Upper lobe of left lung (tissue), 6 donors: Measurements from ENCODE around the gene PRSS36. TPM values are rescaled to one million over a fixed set of nuclear protein-coding genes. Genes with fewer than 3 reads are reported as not detected.

ENCODE experiments used
- ATAC-seq, 2 donors: fragments of 200-7000 bp; cut with Tn5 transposase; one replicate each; pipeline ENCODE4 v1.9.1; 2022; ENCODE audit warnings: mild to moderate bottlenecking in 2 of 2, moderate library complexity in 2 of 2; ENCODE audit not compliant: low FRiP score in 2 of 2
- DNase-seq, 2 donors: peaks; one replicate each; pipeline ENCODE4 v3.0.0-alpha.2; 2019 to 2020
- H3K27ac ChIP-seq, 4 donors: fragments of 200-600 bp; sonication (generic); one replicate each; pipeline ENCODE4 v1.5.1; 2016 to 2019
- H3K27me3 ChIP-seq, 4 donors: fragments of 200-600 bp; sonication (generic); one replicate each; pipeline ENCODE4 v1.5.1; 2017 to 2019
- H3K36me3 ChIP-seq, 4 donors: fragments of 200-600 bp; sonication (generic); one replicate each; pipeline ENCODE4 v1.5.1; 2016 to 2019
- H3K4me1 ChIP-seq, 4 donors: fragments of 200-600 bp; sonication (generic); one replicate each; pipeline ENCODE4 v1.5.1; 2018 to 2019
- H3K4me3 ChIP-seq, 4 donors: fragments of 200-600 bp; sonication (generic); one replicate each; pipeline ENCODE4 v1.5.1; 2017 to 2019; ENCODE audit warnings: mild to moderate bottlenecking in 2 of 4, moderate library complexity in 1 of 4
- H3K9me3 ChIP-seq, 4 donors: fragments of 200-600 bp; sonication (generic); one replicate each; pipeline ENCODE4 v1.5.1; 2018 to 2019
- EP300 ChIP-seq, 4 donors: sonication (generic); formaldehyde crosslinking; IDR thresholded peaks; one replicate each; pipeline ENCODE4 v1.5.1; 2017; ENCODE audit warnings: antibody characterized with exemption in 4 of 4, control low read depth in 2 of 4
- POLR2A ChIP-seq, 4 donors: fragments of 450-650 bp; IDR thresholded peaks; one replicate each; pipeline ENCODE4 v1.5.1; 2016 to 2017; ENCODE audit warnings: antibody characterized with exemption in 4 of 4, mild to moderate bottlenecking in 2 of 4
- POLR2AphosphoS5 ChIP-seq, 2 donors: sonication (generic); formaldehyde crosslinking; IDR thresholded peaks; one replicate each; pipeline ENCODE4 v1.5.1; 2017; ENCODE audit warnings: antibody characterized with exemption in 2 of 2
- WGBS, 2 donors: methylation state at CpG; one replicate each; pipeline ENCODE4 v1.1.5; 2017 to 2018; 5-methylcytosine and 5-hydroxymethylcytosine counted together
- total RNA-seq, 6 donors: library from RNA; depleted of rRNA in 4 of 6; stranded (reverse); fragments of >200 nt in 4 of 6; gene quantifications; one replicate each; pipeline versions ENCODE4 v1.1.0 to v1.2.1, GENCODE V29; 2016 to 2021
- TF ChIP-seq, protein P1 (sequence below), 6 experiments: fragments of 450-650 bp in 4 of 6; fragments of 200-600 bp in 2 of 6; sonication (generic) in 2 of 6; IDR thresholded peaks; one replicate each; pipeline ENCODE4 v1.5.1; 2016 to 2019; ENCODE audit warnings: antibody characterized with exemption in 6 of 6
- donor health status: DM: no; HTN: no; CAD: no; lungs with moderate emphysema.
- donor health status: DM: no; HTN: yes; CAD: no; lungs with severe emphysema.

PRSS36 gene
- total RNA-seq, 6 donors from 2014 or later, result 1.4 to 61.8 (median 5.6) TPM

DNA sequence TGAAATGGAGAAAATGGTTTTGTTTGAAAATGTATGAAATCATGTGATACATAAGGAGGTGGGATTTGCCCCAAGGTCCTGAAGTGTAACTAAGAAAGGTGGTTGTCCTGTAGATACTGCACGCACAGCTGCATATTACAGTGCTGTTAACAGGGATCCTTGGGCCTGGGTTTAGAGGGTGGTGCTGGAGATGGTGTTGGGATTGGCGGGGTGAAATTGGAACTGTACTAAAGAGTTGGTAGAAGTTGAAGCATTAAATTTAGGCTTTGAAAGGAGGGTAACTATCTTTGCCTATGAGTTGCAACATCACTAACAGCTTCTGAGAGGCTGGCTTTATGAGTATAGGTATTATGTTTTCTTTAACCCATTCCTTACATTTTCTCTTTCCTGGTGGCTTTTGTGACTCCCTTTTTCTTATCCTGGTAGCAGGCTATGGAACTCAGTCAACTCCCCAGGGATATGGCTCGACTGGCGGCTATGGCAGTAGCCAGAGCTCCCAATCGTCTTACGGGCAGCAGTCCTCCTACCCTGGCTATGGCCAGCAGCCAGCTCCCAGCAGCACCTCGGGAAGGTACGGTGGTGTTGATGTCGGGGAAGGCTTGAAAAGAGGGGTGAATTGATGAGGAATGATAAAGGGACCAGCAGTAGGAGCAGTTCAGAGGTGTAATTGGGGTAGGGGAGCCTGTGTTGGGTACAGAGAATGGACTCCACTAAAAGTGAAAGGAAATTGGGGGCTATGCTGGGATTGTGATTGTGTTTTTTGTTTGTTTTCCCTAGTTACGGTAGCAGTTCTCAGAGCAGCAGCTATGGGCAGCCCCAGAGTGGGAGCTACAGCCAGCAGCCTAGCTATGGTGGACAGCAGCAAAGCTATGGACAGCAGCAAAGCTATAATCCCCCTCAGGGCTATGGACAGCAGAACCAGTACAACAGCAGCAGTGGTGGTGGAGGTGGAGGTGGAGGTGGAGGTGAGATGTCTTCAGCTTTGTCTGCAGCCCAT lies 33.9 kb upstream of the PRSS36 start:
- peaks cover 34 to 58% (median 39%) of the 10 kb centered on the region in 4 donors for H3K4me1 ChIP-seq
- 81 to 84% methylated on average over 10 of the region's 10 CpGs for WGBS, 2 donors

DNA sequence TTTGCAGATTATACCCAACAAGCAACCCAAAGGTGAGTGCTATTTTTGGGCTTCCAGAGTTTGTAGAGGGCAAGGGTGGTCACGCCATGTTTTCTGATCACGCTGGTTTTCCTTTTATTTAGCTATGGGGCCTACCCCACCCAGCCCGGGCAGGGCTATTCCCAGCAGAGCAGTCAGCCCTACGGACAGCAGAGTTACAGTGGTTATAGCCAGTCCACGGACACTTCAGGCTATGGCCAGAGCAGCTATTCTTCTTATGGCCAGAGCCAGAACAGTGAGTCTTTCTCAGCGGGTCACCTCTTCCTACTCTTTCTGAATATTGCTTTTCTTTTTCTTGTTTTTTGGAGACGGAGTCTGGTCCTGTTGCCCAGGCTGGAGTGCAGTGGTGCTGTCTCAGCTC lies 32.5 kb upstream of the PRSS36 start:
- H3K9me3 ChIP-seq, result no peaks in the 10 kb centered on the region
- ATAC-seq, result no peak
- no peak for TF ChIP-seq POLR2A (IDR thresholded peaks at IDR 0.05)
- TF ChIP-seq EP300 (IDR thresholded peaks at IDR 0.05), result no peak
- no peak for TF ChIP-seq POLR2AphosphoS5 (IDR thresholded peaks at IDR 0.05)
- TF ChIP-seq, protein P1, sequence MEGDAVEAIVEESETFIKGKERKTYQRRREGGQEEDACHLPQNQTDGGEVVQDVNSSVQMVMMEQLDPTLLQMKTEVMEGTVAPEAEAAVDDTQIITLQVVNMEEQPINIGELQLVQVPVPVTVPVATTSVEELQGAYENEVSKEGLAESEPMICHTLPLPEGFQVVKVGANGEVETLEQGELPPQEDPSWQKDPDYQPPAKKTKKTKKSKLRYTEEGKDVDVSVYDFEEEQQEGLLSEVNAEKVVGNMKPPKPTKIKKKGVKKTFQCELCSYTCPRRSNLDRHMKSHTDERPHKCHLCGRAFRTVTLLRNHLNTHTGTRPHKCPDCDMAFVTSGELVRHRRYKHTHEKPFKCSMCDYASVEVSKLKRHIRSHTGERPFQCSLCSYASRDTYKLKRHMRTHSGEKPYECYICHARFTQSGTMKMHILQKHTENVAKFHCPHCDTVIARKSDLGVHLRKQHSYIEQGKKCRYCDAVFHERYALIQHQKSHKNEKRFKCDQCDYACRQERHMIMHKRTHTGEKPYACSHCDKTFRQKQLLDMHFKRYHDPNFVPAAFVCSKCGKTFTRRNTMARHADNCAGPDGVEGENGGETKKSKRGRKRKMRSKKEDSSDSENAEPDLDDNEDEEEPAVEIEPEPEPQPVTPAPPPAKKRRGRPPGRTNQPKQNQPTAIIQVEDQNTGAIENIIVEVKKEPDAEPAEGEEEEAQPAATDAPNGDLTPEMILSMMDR (IDR thresholded peaks at IDR 0.05), result no peak
- H3K27ac ChIP-seq, result peak overlapping the region in 2 of 4 donors; percentile 19 to 98
- H3K27me3 ChIP-seq, result no peaks in the 10 kb centered on the region
- peaks cover 40 to 65% (median 42%) of the 10 kb centered on the region in 4 donors for H3K4me1 ChIP-seq
- H3K36me3 ChIP-seq, result peaks cover 34 to 54% (median 44%) of the 10 kb centered on the region in 4 donors
- WGBS, 2 donors, result 33 to 48% methylated on average over 7 of the region's 7 CpGs
- no peak for DNase-seq
- peak overlapping the region in 3 of 4 donors; percentile 71 to 94 (median 82) for H3K4me3 ChIP-seq

More for the DNA sequence above, 33.9 kb upstream of the PRSS36 start:
- ATAC-seq, result no peak
- Histone ChIP-seq H3K36me3 (peaks cover 45 to 67% (median 55%) of the 10 kb centered on the region in 4 donors), H3K4me3 (no peak overlapping the region), H3K9me3 (no peaks in the 10 kb centered on the region), H3K27me3 (no peaks in the 10 kb centered on the region), H3K27ac (no peak overlapping the region)
- no peak for DNase-seq
- TF ChIP-seq, protein P1 (IDR thresholded peaks at IDR 0.05), result no peak
- no peak for TF ChIP-seq POLR2AphosphoS5 (IDR thresholded peaks at IDR 0.05)
- TF ChIP-seq EP300 (IDR thresholded peaks at IDR 0.05), result no peak
- no peak for TF ChIP-seq POLR2A (IDR thresholded peaks at IDR 0.05)

DNA sequence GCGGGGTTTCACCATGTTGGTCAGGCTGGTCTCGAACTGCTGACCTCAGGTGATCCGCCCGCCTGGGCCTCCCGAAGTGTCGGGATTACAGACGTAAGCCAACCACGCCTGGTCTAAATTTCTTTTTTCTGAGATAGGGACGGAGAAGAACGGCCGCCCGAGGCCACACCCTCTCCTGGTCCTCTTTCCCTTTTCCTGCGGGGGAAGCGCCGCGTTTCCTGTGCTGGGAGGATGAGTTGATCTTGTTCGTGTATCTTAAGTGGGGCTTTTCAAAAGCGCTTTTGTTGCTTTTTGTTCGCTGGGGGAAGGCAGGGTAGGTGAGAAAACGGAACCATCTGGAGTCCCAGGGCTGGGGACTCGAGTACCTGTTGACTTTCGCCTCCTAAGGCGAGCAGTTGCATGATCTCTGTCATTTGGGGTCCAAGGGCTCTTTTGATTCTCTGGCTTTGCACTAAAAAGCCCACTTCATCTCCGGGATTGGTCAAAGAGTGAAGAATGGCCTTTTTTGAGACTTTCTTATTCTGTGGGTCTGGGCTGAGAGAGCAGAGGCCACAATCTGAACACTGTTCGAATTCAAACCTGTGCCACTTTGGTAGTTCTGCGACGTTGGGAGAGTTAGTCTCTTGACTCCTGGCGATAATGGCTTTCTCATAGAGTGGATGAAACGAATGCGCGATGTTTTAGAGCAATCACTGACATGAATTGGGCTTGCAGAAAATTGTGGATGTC lies 31.4 kb upstream of the PRSS36 start:
- no peaks in the 10 kb centered on the region for H3K9me3 ChIP-seq
- peaks cover 44 to 67% (median 47%) of the 10 kb centered on the region in 4 donors for H3K4me1 ChIP-seq
- peaks cover 25 to 42% (median 32%) of the 10 kb centered on the region in 4 donors for H3K36me3 ChIP-seq
- DNase-seq, result peak in 1 of 2 donors; percentile 52
- TF ChIP-seq POLR2A (IDR thresholded peaks at IDR 0.05), result no peak
- TF ChIP-seq EP300 (IDR thresholded peaks at IDR 0.05), result no peak
- TF ChIP-seq, protein P1 (IDR thresholded peaks at IDR 0.05), result no peak
- no peak for TF ChIP-seq POLR2AphosphoS5 (IDR thresholded peaks at IDR 0.05)
- ATAC-seq, result peak in 1 of 2 donors; percentile 18
- H3K27ac ChIP-seq, result peak overlapping the region; percentile 96 to 98 (median 98)
- H3K27me3 ChIP-seq, result no peaks in the 10 kb centered on the region
- 3 to 4% methylated on average over 27 to 31 of the region's 31 CpGs for WGBS, 2 donors
- peak overlapping the region; percentile 71 to 94 (median 82) for H3K4me3 ChIP-seq

DNA sequence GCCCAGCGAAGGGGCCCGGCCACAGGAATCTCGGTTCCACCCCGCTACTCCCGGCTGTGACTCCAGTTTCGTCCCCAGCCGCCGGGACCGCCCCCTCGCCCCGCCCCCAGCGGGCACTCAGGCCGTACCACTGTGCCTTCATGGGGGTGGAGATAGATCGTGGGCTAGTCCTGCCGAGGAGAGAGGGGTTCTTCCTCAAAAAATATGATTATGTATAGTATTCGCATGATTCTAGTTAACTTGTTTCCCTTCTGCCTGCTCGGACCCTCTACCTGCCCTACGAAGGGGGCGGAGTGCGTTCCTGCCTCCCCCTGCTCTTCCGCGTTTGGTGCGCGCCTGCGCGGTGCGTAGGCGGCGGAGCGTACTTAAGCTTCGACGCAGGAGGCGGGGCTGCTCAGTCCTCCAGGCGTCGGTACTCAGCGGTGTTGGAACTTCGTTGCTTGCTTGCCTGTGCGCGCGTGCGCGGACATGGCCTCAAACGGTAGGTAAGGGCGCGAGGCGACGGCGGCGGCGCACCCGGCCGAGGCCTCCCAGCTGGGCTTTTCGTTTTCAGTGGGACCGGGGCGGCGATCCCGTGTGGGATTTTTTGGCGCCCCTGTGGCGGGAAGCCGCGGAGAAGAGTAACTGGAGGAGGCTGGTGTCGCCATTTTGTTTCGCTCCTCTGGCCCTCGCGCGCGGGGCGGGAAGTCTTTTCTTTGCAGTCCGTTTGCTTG lies 30.0 kb upstream of the PRSS36 start, which contains the start of gene FUS:
Gene FUS, plus strand, starts transcription at position 393 of the 713 bp plus-strand sequence. Its CDS starts 76 bp downstream, at position 469.
- Histone ChIP-seq H3K36me3 (peaks cover 11 to 29% (median 21%) of the 10 kb centered on the region in 4 donors), H3K27me3 (no peaks in the 10 kb centered on the region), H3K4me1 (peaks cover 37 to 55% (median 44%) of the 10 kb centered on the region in 4 donors), H3K4me3 (peak within 1 kb of the TSS; percentile 71 to 94 (median 82)), H3K27ac (peak within 1 kb of the TSS; percentile 96 to 98 (median 98)), H3K9me3 (no peaks in the 10 kb centered on the region)
- ATAC-seq (peak; percentile 93 to 95), DNase-seq (peak; percentile 90 to 98)
- peak in 1 of 4 donors; percentile 97 for TF ChIP-seq EP300 (IDR thresholded peaks at IDR 0.05)
- TF ChIP-seq POLR2A (IDR thresholded peaks at IDR 0.05), result peak; percentile 77 to 100 (median 98)
- peak; percentile 100 for TF ChIP-seq POLR2AphosphoS5 (IDR thresholded peaks at IDR 0.05)
- TF ChIP-seq, protein P1 (IDR thresholded peaks at IDR 0.05), result peak in 4 of 6 experiments; percentile 25 to 50 (median 34)
- WGBS, 2 donors, result 0 to 1% methylated on average over 26 to 48 of the region's 69 CpGs
